ENCODE results near the gene MORN1.
A peak's percentile ranks its signal among the peaks of the same experiment; 100 is the strongest.
"Not testable (repeated sequence)": the region's sequence is repeated elsewhere in the genome, so short reads cannot be mapped to it uniquely, and the experiment has no call there.

Gene MORN1

DNA sequence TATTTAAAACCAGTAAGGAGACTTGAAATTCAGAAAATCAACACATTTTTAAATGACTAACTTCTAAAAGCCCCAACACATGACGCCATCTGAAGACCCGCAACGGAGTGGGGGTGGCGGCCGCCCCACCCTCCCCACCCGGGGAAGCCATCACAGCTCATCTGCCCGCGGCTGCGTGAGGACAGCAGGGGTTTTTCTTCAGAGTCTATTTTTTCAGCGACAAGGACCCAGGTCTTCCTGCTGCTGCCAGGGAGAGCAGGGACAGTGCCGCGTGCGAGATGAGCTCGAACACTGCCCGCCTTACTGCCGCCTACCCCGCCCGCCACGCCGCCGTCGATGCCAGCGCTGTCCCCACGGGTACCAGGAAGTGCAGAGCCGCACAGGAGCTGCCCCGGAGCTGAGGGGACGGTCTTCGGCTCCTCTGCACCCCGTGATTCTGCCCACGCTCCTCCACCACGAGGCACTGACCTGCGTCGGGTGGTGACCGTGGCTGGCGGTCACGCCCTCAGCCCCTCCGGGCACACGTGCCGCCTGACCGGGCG, 84.2 kb downstream of the MORN1 start:
- no peak for DNase-seq (ENCODE audit: low read depth in 2 of 2)

GRCh38 chr1:2306151-2306978, 85.0 kb downstream of the MORN1 start:
- no peak for DNase-seq (ENCODE audit: low read depth in 2 of 2)

DNA sequence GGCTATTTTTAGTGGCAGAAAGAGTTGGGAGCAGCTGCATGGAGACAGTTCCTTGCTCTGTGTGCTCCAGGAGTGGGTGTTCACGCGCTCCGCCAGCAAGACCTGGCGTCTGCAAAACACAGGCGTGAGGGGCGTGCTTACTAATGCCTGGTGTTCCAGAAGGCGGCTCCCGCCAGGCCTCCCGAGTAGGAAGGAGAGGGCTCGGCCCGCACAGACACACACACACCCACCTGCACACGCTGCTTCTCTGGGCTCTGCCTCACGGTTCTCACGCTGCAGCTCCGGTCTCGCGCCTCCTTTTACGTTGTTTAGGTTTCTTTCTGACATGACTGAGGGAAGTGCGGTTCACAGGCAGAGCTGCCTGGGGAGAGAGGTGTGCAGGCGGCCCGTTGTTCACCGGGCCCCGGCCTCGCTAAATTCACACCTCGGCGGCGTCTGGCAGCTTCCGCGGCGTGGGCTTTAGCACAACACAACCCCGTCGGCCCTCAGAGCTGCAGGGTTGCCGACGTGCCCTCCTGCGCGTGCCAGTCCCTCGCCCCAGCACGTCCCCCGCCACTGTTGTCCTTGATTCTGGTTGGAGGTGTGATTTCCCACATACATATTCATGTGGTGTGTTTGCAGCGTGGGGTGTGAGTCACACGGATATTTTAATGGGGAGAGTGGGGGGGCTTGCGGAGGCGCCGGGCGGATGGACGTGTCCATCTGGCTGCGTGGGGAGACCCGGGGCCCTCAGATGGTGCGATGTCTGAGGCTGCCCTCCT, 86.3 kb downstream of the MORN1 start:
- no peak for DNase-seq (ENCODE audit: low read depth in 2 of 2)

- DNase-seq (ENCODE audit: low read depth in 2 of 2), result no peak
Observed at GRCh38 chr1:2304282-2304681, 87.1 kb downstream of the MORN1 start.

DNA sequence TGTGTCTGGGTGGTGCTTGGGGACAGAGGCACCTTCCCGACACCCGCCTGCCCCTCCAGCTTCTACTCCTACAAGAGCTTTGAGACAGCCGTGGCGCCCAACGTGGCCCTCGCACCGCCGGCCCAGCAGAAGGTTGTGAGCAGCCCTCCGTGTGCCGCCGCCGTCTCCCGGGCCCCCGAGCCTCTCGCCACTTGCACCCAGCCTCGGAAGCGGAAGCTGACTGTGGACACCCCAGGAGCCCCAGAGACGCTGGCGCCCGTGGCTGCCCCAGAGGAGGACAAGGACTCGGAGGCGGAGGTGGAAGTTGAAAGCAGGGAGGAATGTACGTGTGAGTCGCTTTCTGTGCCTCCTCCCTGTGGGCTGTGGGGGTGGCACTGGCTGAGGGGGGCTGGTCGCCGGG, 87.6 kb downstream of the MORN1 start:
- DNase-seq (ENCODE audit: low read depth in 2 of 2), result no peak

GRCh38 chr1:2303016-2303775, 88.2 kb downstream of the MORN1 start:
- DNase-seq (ENCODE audit: low read depth in 2 of 2), result no peak

DNA sequence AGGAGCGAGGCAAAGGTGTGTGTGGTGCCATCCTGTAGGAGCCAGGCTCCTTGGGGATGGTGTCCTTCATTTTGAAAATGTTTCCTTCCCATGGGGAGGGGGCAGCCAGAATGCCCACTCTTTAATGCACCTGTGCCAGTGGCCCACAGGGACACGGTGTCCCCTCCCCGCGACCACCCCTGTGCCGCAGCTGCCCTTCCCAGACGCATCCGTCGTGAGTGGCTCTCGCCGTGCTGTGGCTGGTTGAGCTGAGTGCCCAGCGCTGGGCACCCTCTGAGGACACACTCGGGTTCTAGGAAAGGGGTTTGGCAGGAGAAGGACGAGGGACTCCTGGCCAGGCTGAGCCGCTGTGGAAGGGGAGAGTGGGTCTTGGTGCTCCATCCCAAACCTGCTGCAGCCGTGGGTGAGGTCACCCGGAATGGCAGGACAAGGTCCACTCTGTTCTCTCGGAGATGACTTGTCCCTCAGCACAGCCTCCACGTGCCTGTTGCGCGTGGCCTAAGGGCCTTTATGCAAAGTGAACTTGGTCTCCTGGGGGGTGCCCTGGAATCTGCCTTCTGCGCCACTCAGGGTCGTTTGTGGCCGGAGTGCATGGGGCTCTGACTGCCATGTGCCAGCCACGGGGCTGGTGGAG, 88.9 kb downstream of the MORN1 start:
- no peak for DNase-seq (ENCODE audit: low read depth in 2 of 2)

- no peak for DNase-seq (ENCODE audit: low read depth in 2 of 2)
Observed at GRCh38 chr1:2301607-2302291, 89.6 kb downstream of the MORN1 start.

DNA sequence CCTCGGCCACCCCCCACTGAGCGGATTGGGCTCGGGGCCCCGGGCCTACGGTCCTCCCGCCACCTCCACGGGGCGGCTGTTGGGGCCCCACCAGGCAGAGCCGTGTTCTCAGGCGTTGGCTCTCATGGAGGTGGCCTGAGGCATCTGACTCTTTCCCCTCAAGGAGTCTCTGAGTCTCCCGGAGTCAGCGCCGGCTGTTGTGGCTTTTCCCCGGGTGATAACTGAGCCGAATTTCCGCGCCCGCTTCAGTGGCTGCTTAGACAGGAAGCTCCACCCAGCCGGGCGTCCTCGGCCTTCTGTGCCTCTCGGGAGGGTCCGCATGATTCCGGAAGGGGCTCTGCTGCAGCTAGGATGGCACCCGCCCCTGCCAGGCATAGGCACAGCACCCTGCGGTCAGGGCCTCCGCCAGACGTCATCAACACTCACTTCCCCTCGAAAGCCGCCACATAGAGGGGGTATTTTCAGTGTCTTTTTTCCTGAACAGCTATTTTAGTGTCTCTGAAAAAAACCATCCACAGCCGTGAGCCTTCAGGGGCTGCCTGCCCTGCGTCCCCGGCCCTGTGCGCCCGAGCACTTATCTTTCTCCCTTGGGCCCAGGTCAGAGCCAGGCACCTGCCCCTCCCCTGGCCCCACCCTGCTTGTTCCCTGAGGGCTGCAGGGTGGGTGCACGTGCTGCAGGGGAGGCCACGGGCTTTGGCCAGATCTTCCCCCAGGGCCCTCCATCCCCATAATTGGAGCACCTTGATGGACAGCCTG, 90.3 kb downstream of the MORN1 start:
- peak; percentile 61 to 76 for DNase-seq (ENCODE audit: low read depth in 2 of 2)

GRCh38 chr1:2300004-2300771, 91.2 kb downstream of the MORN1 start:
- peak; percentile 51 to 74 for DNase-seq (ENCODE audit: low read depth in 2 of 2)

DNA sequence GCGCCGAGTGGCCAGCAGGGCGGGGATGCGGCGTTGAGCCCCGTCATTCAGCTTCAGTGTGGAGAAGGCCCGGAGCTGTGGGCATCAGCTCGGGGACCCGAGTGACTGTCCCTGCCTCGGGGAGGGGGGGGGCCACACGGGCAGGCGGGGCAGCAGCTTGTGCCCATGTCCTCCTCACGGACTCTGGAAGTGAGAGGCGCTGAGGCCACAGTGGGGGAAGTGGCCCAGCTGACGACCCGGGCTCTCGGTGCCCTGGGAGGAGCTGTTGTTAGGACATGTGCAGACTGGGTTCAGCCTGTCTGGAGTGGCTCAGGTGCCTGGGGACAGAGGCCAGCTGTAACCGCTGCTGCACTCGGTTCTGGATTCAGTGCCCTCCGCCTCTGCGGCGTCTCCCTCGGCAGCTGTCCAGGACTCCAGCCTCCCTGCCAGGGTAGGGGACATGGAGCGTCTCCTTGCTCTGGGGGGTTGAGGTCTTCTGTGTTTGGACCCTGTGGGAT, 92.2 kb downstream of the MORN1 start:
- no peak for DNase-seq (ENCODE audit: low read depth in 2 of 2)

- DNase-seq (ENCODE audit: low read depth in 2 of 2), result no peak
Observed at GRCh38 chr1:2298685-2299084, 92.7 kb downstream of the MORN1 start.

GRCh38 chr1:2297246-2298011, 93.9 kb downstream of the MORN1 start:
- no peak for DNase-seq (ENCODE audit: low read depth in 2 of 2)

DNA sequence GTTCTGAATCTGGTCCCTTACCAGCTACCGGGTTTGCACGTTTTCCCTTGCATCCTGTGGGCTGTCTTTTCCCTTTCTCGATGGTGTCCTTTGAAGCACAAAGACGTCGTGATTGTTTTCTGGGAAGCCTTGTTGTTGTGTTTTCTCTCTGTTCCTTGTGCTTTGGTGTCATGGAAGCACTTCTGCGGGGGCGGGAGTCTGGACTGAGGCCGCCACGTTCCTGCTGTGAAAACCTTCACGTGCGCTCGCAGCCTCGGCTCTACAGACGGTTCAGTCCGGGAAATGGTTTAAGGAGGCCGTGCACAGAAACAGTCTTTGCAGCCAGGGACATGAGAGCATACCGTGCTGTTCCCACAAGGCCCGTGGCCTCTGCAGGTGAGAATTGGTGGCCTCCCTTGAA, 94.7 kb downstream of the MORN1 start:
- DNase-seq (ENCODE audit: low read depth in 2 of 2), result no peak

DNA sequence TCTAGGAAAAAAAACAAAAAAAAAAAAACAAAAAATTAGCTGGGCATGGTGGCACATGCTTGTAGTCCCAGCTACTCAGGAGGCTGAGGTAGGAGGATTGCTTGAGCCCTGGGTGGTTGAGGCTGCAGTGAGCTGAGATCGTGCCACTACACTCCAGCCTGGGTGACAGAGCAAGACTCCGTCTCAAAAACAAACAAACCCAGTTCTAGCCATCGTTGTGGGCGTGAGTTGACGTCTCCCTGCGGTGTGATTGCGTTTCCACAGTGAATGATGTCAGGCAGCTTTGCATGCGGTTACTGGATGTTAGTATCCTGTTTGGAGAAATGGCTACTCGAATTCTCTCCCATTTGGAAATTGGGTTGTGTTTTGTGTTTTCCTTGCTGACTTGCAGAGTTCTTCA, 95.1 kb downstream of the MORN1 start:
- not testable (repeated sequence) for DNase-seq (ENCODE audit: low read depth in 2 of 2)

- DNase-seq (ENCODE audit: low read depth in 2 of 2), result no peak
Observed at GRCh38 chr1:2295526-2295925, 95.8 kb downstream of the MORN1 start.

DNA sequence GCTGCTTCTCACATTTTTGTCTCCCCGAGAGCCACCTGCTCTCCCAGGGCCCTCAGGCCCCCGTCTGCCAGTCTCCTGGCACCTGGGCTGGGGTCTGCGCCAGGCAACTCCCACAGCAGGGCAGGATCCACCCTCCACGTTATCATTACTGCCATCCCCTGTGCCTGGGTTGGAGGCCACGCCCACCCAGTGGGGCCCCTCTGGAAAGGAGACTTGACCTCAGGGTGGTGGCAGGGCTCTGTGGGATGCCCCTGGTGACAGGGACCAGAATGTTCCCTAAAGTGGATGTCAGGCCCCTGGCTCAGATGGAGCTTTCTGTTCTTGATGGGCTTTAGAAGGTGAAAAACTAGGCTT, 96.7 kb downstream of the MORN1 start:
- no peak for DNase-seq (ENCODE audit: low read depth in 2 of 2)

GRCh38 chr1:2294033-2294724, 97.2 kb downstream of the MORN1 start:
- DNase-seq (ENCODE audit: low read depth in 2 of 2), result no peak
